ENCODE results near the gene MCTP1. TPM values are rescaled to one million over a fixed set of nuclear protein-coding genes. Genes with fewer than 3 reads are reported as not detected.

The MCTP1 gene
- total and polyA plus RNA-seq, 2 experiments from 2014 or later = 0.23 TPM; not detected in 1

GRCh38 chr5:95042037-95042436, 242.9 kb downstream of the MCTP1 start:
- H3K27me3 ChIP-seq (replicated peaks; ENCODE audit: insufficient read depth) = no peaks in the 10 kb centered on the region
- no peak overlapping the region for H3K4me2 ChIP-seq (ENCODE audit: unreplicated experiment)
- WGBS, 2 experiments (ENCODE audit: low coverage in 1 of 2, low lambda C conversion rate in 2 of 2, missing lambda C conversion rate in 2 of 2) = 30 to 33% methylated on average over 4 of the region's 4 CpGs
- H3K79me2 ChIP-seq (ENCODE audit: insufficient read depth) = no peaks in the 10 kb centered on the region
- DNase-seq = no peak
- H2AFZ ChIP-seq = no peak overlapping the region
- H3F3A ChIP-seq (ENCODE audit: insufficient read depth) = no peaks in the 10 kb centered on the region
- no peaks in the 10 kb centered on the region for H3K9me2 ChIP-seq (ENCODE audit: insufficient read depth)
- in situ Hi-C loops (cut with MboI) = no loop called here
- no peak for TF ChIP-seq EZH2 (IDR thresholded peaks at IDR 0.05; ENCODE audit: insufficient read depth, poor library complexity, severe bottlenecking)
- TF ChIP-seq EZH2phosphoT487 (IDR thresholded peaks at IDR 0.05; ENCODE audit: insufficient read depth, low read depth) = no peak
- no peaks in the 10 kb centered on the region for H3K36me3 ChIP-seq (ENCODE audit: low read depth)
- no peaks in the 10 kb centered on the region for H3K4me1 ChIP-seq (ENCODE audit: insufficient read depth)
- H3K27ac ChIP-seq = no peak overlapping the region
- no peaks in the 10 kb centered on the region for H4K20me1 ChIP-seq (ENCODE audit: insufficient read depth)
- H3K9me3 ChIP-seq (ENCODE audit: low read depth) = no peaks in the 10 kb centered on the region
- H3K4me3 ChIP-seq = no peak overlapping the region
- no peak overlapping the region for H3K9ac ChIP-seq

GRCh38 chr5:95035891-95036685, 248.8 kb downstream of the MCTP1 start:
- H3K9ac ChIP-seq = no peak overlapping the region
- no peaks in the 10 kb centered on the region for H3K36me3 ChIP-seq (ENCODE audit: low read depth)
- no peak for DNase-seq
- no peaks in the 10 kb centered on the region for H3K9me3 ChIP-seq (ENCODE audit: low read depth)
- in situ Hi-C loops (cut with MboI) = no loop called here
- no peaks in the 10 kb centered on the region for H3K79me2 ChIP-seq (ENCODE audit: insufficient read depth)
- H3K4me3 ChIP-seq = no peak overlapping the region
- H3K27ac ChIP-seq = no peak overlapping the region
- WGBS, 2 experiments (ENCODE audit: low coverage in 1 of 2, low lambda C conversion rate in 2 of 2, missing lambda C conversion rate in 2 of 2) = 48% methylated on average over 7 of the region's 7 CpGs
- TF ChIP-seq EZH2phosphoT487 (IDR thresholded peaks at IDR 0.05; ENCODE audit: insufficient read depth, low read depth) = no peak
- TF ChIP-seq EZH2 (IDR thresholded peaks at IDR 0.05; ENCODE audit: insufficient read depth, poor library complexity, severe bottlenecking) = no peak
- no peak overlapping the region for H2AFZ ChIP-seq
- no peaks in the 10 kb centered on the region for H3K27me3 ChIP-seq (replicated peaks; ENCODE audit: insufficient read depth)
- no peaks in the 10 kb centered on the region for H3K9me2 ChIP-seq (ENCODE audit: insufficient read depth)
- no peaks in the 10 kb centered on the region for H4K20me1 ChIP-seq (ENCODE audit: insufficient read depth)
- no peaks in the 10 kb centered on the region for H3F3A ChIP-seq (ENCODE audit: insufficient read depth)
- no peak overlapping the region for H3K4me2 ChIP-seq (ENCODE audit: unreplicated experiment)
- H3K4me1 ChIP-seq (ENCODE audit: insufficient read depth) = no peaks in the 10 kb centered on the region

DNA sequence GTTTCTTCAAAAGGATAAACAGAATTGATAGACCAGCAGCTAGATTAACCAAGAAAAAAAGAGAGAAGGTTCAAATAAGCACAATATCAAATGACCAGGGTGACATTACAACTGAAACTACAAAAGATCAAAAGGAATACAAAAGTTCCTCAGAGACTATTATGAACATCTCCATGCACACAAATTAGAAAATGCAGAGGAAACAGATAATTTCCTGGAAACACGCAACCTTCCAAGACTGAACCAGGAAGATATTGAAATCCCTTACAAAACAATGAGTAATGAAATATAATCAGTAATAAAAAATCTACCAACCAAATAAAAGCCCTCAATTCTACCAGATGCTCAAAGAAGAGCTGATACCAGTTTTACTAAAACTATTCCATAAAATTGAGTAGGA, 252.1 kb downstream of the MCTP1 start:
- no peak for DNase-seq
- Histone ChIP-seq H3K9me3 (ENCODE audit: low read depth) (no peaks in the 10 kb centered on the region), H3K36me3 (ENCODE audit: low read depth) (no peaks in the 10 kb centered on the region), H4K20me1 (ENCODE audit: insufficient read depth) (no peaks in the 10 kb centered on the region), H3K79me2 (ENCODE audit: insufficient read depth) (no peaks in the 10 kb centered on the region), H2AFZ (no peak overlapping the region), H3K27me3 (replicated peaks; ENCODE audit: insufficient read depth) (no peaks in the 10 kb centered on the region), H3K9me2 (ENCODE audit: insufficient read depth) (no peaks in the 10 kb centered on the region), H3K9ac (no peak overlapping the region), H3K4me2 (ENCODE audit: unreplicated experiment) (no peak overlapping the region), H3K4me1 (ENCODE audit: insufficient read depth) (no peaks in the 10 kb centered on the region), H3K4me3 (no peak overlapping the region), H3F3A (ENCODE audit: insufficient read depth) (no peaks in the 10 kb centered on the region), H3K27ac (no peak overlapping the region)
- WGBS, 2 experiments (ENCODE audit: low coverage in 1 of 2, low lambda C conversion rate in 2 of 2, missing lambda C conversion rate in 2 of 2) = 66 to 84% methylated on average over 1 of the region's 1 CpG
- no peak for TF ChIP-seq EZH2 (IDR thresholded peaks at IDR 0.05; ENCODE audit: insufficient read depth, poor library complexity, severe bottlenecking)
- TF ChIP-seq EZH2phosphoT487 (IDR thresholded peaks at IDR 0.05; ENCODE audit: insufficient read depth, low read depth) = no peak
- in situ Hi-C loops (cut with MboI) = no loop called here

- Histone ChIP-seq H3F3A (ENCODE audit: insufficient read depth) (no peaks in the 10 kb centered on the region), H2AFZ (no peak overlapping the region), H3K9ac (no peak overlapping the region), H3K9me3 (ENCODE audit: low read depth) (no peaks in the 10 kb centered on the region), H3K9me2 (ENCODE audit: insufficient read depth) (no peaks in the 10 kb centered on the region), H3K4me1 (ENCODE audit: insufficient read depth) (no peaks in the 10 kb centered on the region), H3K27ac (no peak overlapping the region), H3K79me2 (ENCODE audit: insufficient read depth) (no peaks in the 10 kb centered on the region), H3K36me3 (ENCODE audit: low read depth) (no peaks in the 10 kb centered on the region), H3K4me3 (no peak overlapping the region), H4K20me1 (ENCODE audit: insufficient read depth) (no peaks in the 10 kb centered on the region), H3K4me2 (ENCODE audit: unreplicated experiment) (no peak overlapping the region), H3K27me3 (replicated peaks; ENCODE audit: insufficient read depth) (no peaks in the 10 kb centered on the region)
- no peak for TF ChIP-seq EZH2phosphoT487 (IDR thresholded peaks at IDR 0.05; ENCODE audit: insufficient read depth, low read depth)
- no peak for TF ChIP-seq EZH2 (IDR thresholded peaks at IDR 0.05; ENCODE audit: insufficient read depth, poor library complexity, severe bottlenecking)
- in situ Hi-C loops (cut with MboI) = no loop called here
- WGBS, 2 experiments (ENCODE audit: low coverage in 1 of 2, low lambda C conversion rate in 2 of 2, missing lambda C conversion rate in 2 of 2) = 63 to 69% methylated on average over 9 of the region's 9 CpGs
- DNase-seq = no peak
Measured at GRCh38 chr5:95029569-95030366, 255.1 kb downstream of the MCTP1 start.

Measured in GM23248 (cell line).